Activated CD4-positive, CD25-positive, alpha-beta regulatory T cell (primary cell): ENCODE measurements around the gene DFFB.

ENCODE experiments used
- DNase-seq, 4 experiments: peaks; one replicate each; lab custom pipeline; 2025; lab: John Stamatoyannopoulos, UW

Gene DFFB

DNA sequence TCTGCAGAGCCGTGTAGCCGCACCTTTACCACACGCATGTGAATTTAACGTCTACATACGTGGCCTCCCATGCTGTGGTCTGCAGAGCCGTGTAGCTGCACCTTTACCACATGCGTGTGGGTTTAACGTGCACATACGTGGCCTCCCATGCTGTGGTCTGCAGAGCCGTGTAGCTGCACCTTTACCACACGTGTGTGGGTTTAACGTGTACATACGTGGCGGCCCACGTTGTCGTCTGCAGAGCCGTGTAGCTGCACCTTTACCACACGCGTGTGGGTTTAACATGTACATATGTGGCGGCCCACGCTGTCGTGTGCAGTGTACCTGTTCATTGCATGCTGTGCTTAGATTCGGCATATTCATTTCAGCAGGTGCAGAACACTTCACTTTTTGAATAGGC lies 17.5 kb downstream of the DFFB start:
- no peak for DNase-seq

- DNase-seq = no peak
These were observed 19.4 kb downstream of the DFFB start for GRCh38 chr1:3876716-3877115.

DNA sequence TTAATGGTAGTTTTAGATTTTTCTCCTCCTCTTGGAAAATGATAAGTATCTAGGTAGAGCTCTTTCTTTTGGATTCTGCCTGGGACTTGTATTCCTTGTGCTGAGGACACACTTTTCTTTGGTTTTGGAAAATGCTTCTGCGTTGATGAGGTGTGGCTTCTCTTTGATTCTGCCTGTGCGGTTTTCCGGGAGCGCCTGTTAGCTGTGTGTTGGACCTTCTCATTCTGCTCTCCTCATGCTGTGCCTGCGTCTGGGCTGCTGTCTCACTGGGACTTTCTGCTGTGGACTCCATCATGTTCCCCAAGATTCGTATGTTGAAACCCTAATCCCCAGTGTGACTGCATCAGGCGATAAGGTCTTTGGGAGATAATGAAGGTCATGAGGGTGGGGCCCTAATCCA lies 21.8 kb downstream of the DFFB start:
- DNase-seq = no peak

DNA sequence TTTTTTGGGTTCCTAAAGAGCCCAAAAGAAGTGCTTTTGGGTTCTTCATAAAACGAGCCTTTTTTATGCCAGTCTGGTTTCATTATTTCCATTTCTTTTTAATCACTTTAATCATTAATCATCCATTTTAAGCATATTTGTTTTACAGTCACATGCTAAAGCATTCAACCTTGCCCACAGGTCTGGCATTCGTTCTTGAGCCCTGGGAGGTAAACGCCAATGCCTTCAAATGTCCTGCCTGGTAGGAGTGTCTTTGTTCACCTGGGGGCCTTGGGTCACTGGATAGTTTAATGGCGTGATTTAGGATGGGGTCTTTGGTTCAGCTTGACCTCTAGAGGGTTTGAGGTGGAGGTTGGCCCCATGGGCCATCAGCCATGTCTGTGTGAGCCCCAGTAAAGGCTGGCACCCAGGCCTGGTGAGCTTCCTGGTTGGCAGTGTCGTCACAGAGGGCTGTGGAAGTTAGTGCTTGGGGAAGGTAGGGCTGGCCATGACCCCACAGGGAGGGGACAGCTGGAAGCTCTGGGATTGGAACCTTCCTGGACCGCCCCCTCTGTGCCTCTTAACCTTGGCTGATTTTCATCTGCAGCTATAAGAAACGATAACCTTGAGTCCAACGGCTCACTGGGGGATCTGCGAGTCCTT lies 22.6 kb downstream of the DFFB start:
- no peak for DNase-seq

DNA sequence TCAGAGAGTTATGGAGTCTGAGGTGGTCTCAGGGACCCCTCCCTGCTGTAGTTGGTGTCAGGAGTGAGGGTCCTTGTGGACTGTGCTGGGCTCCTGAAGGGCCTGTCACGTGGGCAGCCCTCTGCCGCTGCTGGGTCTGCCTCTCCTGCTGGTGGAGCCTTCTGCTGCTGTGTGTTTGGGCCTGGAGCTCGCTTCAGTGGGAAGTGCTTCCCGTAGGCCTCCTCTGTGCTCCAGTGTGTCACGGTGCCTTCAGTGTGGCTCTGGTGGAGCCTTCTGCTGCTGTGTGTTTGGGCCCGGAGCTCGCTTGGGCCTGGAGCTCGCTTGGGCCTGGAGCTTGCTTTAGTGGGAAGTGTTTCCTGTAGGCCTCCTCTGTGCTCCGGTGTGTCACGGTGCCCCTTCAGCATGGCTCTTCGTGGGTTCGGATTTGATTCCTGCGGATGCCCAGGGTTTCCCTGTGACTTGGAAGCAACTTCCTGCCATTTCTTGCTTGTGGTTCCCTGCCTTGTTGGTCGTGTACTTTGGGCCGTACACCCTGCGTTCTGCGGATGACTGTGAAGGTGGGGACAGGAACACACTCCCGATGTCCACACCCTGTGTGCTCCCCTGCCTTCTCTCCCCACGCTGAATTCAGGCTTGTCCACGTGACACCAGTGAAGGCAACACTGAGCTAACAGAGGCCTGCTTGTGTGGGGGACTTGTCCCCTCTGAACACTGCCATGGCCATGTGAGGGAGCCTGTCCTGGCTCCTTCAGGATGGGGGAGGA lies 23.3 kb downstream of the DFFB start:
- DNase-seq = no peak

- no peak for DNase-seq
These were observed 23.9 kb downstream of the DFFB start for GRCh38 chr1:3881193-3881480.

- no peak for DNase-seq
These were observed 26.1 kb downstream of the DFFB start for GRCh38 chr1:3883194-3883925.

- DNase-seq = no peak
These were observed 27.7 kb downstream of the DFFB start for GRCh38 chr1:3884966-3885365.

GRCh38 chr1:3885611-3886010 lies 28.3 kb downstream of the DFFB start:
- DNase-seq = no peak

DNA sequence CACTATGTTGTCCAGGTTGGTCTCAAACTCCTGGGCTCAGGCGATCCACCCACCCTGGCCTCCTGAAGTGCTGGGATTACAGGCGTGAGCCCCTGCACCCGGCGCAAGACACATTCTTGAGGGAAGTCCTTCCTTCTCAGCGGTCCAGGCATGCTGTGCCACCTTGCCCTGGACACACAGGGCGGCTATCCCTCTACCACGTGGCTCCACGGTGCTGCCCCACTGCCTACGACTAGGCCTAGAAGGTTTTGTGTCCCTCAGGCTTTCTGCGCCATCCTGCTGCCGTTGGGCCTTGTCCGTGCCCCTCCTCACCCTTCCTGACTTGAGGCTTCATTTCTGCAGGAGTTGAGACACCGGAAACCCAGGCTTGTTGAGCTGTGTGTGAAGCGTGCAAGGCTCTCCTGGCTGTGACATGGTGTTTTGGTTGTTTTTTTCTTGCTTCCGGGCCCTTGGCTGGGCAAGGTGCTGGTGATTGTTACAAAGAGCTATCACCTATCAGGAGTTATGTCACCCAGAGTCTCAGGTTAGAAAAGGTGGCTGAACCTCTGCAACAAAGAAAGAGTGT lies 28.9 kb downstream of the DFFB start:
- no peak for DNase-seq

GRCh38 chr1:3886691-3887090 lies 29.4 kb downstream of the DFFB start:
- DNase-seq = no peak

DNA sequence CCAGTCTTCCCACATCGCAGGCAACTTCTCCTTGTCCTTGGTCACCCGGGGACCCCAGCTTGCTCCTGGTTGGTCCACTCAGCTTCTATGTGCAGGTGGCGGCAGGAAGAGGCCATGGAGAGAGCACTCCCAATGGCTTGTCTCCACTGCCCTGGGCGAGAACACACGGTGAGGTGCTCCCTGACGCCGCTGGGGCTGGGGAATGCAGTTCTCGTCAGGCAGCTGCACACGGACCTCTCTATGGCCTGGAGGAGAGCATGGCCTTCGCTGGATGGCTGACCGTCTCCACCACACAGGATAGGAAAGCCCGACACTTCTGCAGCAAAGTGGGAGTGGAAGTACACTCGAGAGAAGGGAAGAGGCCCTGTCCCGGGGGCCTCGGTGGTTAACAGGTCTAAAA lies 31.0 kb downstream of the DFFB start:
- DNase-seq = no peak

DNA sequence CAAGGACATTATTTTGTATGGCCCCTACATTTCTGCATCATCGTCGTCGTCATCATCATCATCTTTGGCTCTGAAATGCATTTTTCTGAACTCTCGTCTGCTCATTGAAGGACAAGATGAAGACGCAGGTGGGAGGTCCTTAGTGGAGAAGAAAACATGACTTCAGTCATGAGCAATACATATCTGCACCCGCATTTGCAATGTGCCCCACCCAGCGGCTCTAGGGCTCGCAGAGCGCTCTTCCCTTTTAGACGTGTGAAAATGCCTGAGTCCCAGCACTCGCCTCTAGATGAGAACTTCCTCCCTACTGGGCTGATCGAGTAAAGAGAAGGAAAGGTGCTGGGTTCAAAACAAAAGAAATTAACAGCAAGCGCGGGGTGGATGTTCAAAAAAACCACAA lies 32.7 kb downstream of the DFFB start:
- DNase-seq = no peak

DNA sequence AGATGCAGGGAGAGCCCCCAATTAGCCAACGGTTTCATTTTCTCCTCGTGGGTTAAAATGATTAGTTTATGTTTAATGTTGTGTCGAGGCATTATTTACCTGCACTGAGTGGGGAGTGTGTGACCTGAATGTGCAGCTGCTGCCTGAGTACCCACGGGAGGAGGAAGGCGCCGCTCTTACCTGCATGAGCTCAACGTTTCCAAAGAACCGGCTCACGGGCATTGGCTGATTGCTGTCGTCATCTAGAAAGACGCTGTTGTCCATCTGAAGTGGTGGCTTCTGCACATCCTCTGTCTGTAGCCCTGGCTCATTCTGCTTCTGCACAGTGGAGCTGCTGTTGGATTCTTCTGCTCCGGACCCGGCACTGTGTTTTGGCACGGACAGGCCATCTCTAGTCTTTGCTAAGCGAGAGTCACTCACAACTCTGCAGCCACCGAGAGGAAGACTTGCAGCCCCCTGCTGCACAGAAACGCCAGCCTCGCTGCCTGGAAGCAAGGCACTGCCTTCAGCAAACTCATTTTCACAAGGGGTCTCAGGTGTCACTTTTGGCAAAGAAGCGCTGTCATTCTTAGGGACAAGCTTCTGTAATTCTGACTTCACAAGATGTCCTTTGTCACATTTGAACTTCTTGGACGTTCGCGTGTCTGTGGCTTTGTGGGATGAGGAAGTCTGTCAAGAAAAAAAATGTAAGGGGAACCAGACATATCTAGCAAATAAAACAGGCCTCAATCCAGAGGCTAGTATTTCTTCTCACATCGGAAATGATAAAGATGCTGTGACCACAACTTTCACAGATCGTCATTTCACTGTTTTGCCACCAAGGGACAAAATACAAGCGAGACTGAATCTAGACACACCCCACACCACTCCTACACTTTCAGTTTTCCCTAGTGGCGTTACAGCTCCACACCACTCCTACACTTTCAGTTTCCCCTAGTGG lies 33.4 kb downstream of the DFFB start:
- DNase-seq = no peak

DNA sequence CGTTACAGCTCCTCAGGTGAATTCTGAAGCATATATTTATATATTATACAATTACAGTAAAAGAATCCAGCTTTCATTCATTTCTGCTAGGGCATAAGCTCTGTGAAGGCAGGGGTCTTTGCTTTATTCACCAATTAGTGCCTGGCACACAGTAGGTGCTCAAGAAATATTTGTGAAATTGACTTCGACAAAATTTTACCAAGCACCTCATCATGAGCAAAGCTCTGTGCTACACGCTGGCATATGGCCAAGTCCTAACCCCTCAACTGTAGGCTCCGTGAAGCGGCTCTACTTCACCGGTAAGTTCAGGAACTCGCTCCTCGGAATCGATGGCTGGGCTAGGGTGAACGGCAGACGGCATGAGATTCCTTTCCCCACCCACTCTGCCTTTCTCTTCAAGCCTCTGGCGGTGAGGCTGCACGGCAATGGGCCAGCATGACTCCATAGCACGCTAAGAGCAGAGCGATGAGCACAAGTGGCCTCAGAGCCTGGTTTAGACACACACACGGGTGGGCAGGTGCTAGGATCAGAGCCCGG lies 34.1 kb downstream of the DFFB start:
- no peak for DNase-seq

- DNase-seq = no peak
These were observed 35.5 kb downstream of the DFFB start for GRCh38 chr1:3892748-3893147.

GRCh38 chr1:3893190-3893589 lies 35.9 kb downstream of the DFFB start:
- no peak for DNase-seq

DNA sequence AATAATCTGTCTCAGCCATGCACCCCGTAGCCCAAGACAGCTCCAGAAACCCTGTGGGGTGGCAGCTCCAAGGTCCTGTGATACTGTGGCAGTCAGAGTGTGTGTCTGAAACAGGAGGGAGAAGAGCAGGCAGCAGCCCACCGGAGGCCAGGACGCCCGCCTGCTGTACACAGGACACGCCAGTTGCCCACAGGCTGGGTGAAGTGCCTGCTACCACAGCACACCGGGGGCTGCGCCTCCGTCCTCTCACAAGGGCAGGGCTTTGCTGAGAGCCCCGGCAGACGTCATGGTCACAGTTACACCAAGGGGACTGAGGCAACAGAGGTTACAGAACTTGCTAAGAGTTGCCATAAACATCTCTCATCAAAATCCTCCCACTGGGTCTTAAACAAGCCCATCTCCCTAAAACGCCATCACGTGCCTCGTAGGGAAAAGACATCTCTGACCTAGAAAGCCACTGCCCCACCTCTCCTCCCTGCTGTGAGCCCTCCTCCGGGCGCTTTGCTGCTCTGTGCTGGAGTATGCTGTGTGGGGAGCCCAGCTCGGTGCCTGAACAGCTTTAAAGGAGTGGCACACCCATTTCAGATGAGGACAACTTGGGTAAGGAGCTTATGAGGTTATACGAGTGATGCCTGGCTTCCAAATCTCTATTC lies 37.5 kb downstream of the DFFB start:
- DNase-seq = no peak

DNA sequence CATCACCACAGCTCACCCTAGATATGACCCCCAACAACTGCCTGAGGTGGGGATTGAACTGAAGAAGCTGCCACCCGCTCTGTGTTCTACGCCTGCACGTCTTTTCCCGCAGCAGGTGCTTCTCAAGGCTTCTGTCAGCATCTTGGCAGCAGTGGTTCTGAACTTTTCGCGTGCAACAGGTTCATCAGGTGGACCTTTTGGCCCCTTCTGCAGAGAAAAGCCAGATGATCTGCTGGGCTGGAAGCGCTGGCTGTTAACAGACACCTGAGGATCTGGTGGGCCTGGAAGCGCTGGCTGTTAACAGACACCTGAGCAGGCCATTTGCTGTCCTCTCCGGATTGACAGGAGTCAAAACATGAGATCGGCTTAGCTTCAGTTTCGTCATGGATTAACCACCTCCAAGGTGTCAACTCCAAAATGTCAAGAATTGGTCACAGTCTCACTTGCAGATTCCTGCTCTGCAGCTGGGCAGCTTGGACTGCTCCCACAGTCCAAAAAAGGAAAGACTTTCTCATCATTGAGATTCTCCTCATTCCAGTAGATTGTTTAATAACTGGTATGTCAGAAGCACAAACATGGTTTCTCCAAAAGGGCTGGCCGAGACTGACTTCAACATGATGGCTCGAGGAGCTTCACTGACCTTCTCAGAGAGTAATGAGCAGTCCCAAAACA lies 38.1 kb downstream of the DFFB start:
- DNase-seq = no peak

GRCh38 chr1:3895951-3896325 lies 38.7 kb downstream of the DFFB start:
- no peak for DNase-seq
